Suprapubic skin (tissue), 4 donors: ENCODE data around the gene DHDH. TPM values are rescaled to one million over a fixed set of nuclear protein-coding genes. Genes with fewer than 3 reads are reported as not detected.
A peak's percentile ranks its signal among the peaks of the same experiment; 100 is the strongest.

Experiments
- DNase-seq, 2 donors: peaks; one replicate each; pipeline ENCODE4 v3.0.0-alpha.2; 2019; ENCODE audit warnings: low spot score in 2 of 2
- H3K27ac ChIP-seq: fragments of 200-600 bp; sonication (generic); one replicate; pipeline ENCODE4 v1.5.1; 2019
- H3K27me3 ChIP-seq: fragments of 200-600 bp; sonication (generic); one replicate; pipeline ENCODE4 v1.5.1; 2019
- H3K36me3 ChIP-seq: fragments of 200-600 bp; sonication (generic); one replicate; pipeline ENCODE4 v1.5.1; 2019
- H3K4me1 ChIP-seq: fragments of 200-600 bp; sonication (generic); one replicate; pipeline ENCODE4 v1.5.1; 2019
- H3K4me3 ChIP-seq: fragments of 200-600 bp; sonication (generic); one replicate; pipeline ENCODE4 v1.5.1; 2019; ENCODE audit warnings: mild to moderate bottlenecking
- H3K9me3 ChIP-seq: fragments of 200-600 bp; sonication (generic); one replicate; pipeline ENCODE4 v1.5.1; 2019
- CTCF ChIP-seq, 2 donors: fragments of 200-600 bp in 1 of 2; fragments of 450-650 bp in 1 of 2; sonication (generic) in 1 of 2; IDR thresholded peaks; one replicate each; pipeline ENCODE4 v1.5.1; 2016 to 2019; ENCODE audit warnings: antibody characterized with exemption in 2 of 2, mild to moderate bottlenecking in 1 of 2, moderate library complexity in 1 of 2
- EP300 ChIP-seq: sonication (generic); formaldehyde crosslinking; IDR thresholded peaks from one replicate; pipeline ENCODE4 v1.6.1; 2017; ENCODE audit warnings: antibody characterized with exemption
- POLR2A ChIP-seq, 2 donors: fragments of 450-650 bp; IDR thresholded peaks; one replicate each; pipeline ENCODE4 v1.6.1; 2017; ENCODE audit warnings: antibody characterized with exemption in 2 of 2, mild to moderate bottlenecking in 2 of 2, moderate library complexity in 2 of 2
- POLR2AphosphoS5 ChIP-seq, 3 donors: sonication (generic); formaldehyde crosslinking; IDR thresholded peaks; one replicate each; pipeline ENCODE4 v1.6.1; 2017; ENCODE audit warnings: antibody characterized with exemption in 3 of 3
- WGBS: methylation state at CpG from one replicate; pipeline ENCODE4 v1.1.5; 2018; 5-methylcytosine and 5-hydroxymethylcytosine counted together
- total RNA-seq, 4 donors: library from RNA; depleted of rRNA; stranded (reverse); fragments of >200 nt; gene quantifications; one replicate each; pipeline ENCODE4 v1.1.0, GENCODE V29; 2016

Gene DHDH
- total RNA-seq, 4 donors from 2014 or later, result 0.59 TPM; not detected in 3

GRCh38 chr19:48953990-48954594, 20.6 kb downstream of the DHDH start:
- Histone ChIP-seq H3K27me3 (no peaks in the 10 kb centered on the region), H3K36me3 (no peaks in the 10 kb centered on the region), H3K4me3 (peak overlapping the region; percentile 60), H3K27ac (peak overlapping the region; percentile 49), H3K4me1 (peaks cover 18% of the 10 kb centered on the region), H3K9me3 (no peaks in the 10 kb centered on the region)
- no peak for DNase-seq
- 58% methylated on average over 11 of the region's 11 CpGs for WGBS
- TF ChIP-seq EP300, result no peak
- TF ChIP-seq CTCF (IDR thresholded peaks at IDR 0.05), result no peak
- TF ChIP-seq POLR2A (IDR thresholded peaks at IDR 0.05), result no peak
- TF ChIP-seq POLR2AphosphoS5 (IDR thresholded peaks at IDR 0.05), result no peak

- Histone ChIP-seq H3K36me3 (no peaks in the 10 kb centered on the region), H3K27me3 (no peaks in the 10 kb centered on the region), H3K4me1 (peaks cover 18% of the 10 kb centered on the region), H3K9me3 (no peaks in the 10 kb centered on the region), H3K27ac (peak within 1 kb of the TSS; percentile 49), H3K4me3 (peak within 1 kb of the TSS; percentile 60)
- 0% methylated on average over 5 of the region's 71 CpGs for WGBS
- peak; percentile 96 to 97 for DNase-seq
- TF ChIP-seq POLR2AphosphoS5 (IDR thresholded peaks at IDR 0.05), result peak; percentile 8 to 92 (median 30)
- TF ChIP-seq CTCF (IDR thresholded peaks at IDR 0.05), result no peak
- TF ChIP-seq POLR2A (IDR thresholded peaks at IDR 0.05), result peak in 1 of 2 donors; percentile 35
Measured at GRCh38 chr19:48954595-48955307, 21.3 kb downstream of the DHDH start, which contains the start of gene BAX. Gene BAX (plus strand): TSS chr19:48954875. CDS start chr19:48954929, 54 bp downstream.

GRCh38 chr19:48955308-48955958, 21.9 kb downstream of the DHDH start:
- Histone ChIP-seq H3K4me3 (peak overlapping the region; percentile 60), H3K27ac (peak overlapping the region; percentile 49), H3K9me3 (no peaks in the 10 kb centered on the region), H3K4me1 (peaks cover 18% of the 10 kb centered on the region), H3K27me3 (no peaks in the 10 kb centered on the region), H3K36me3 (no peaks in the 10 kb centered on the region)
- DNase-seq, result no peak
- TF ChIP-seq EP300 (no peak), POLR2A (IDR thresholded peaks at IDR 0.05) (no peak), POLR2AphosphoS5 (IDR thresholded peaks at IDR 0.05) (no peak), CTCF (IDR thresholded peaks at IDR 0.05) (no peak)
- 64% methylated on average over 14 of the region's 16 CpGs for WGBS

- no peaks in the 10 kb centered on the region for H3K27me3 ChIP-seq
- H3K4me1 ChIP-seq, result peaks cover 24% of the 10 kb centered on the region
- no peaks in the 10 kb centered on the region for H3K9me3 ChIP-seq
- H3K27ac ChIP-seq, result no peak overlapping the region
- no peak for DNase-seq
- no peaks in the 10 kb centered on the region for H3K36me3 ChIP-seq
- TF ChIP-seq POLR2AphosphoS5 (IDR thresholded peaks at IDR 0.05) (no peak), POLR2A (IDR thresholded peaks at IDR 0.05) (no peak), CTCF (IDR thresholded peaks at IDR 0.05) (no peak), EP300 (no peak)
- 89% methylated on average over 8 of the region's 8 CpGs for WGBS
- no peak overlapping the region for H3K4me3 ChIP-seq
Measured at GRCh38 chr19:48958006-48958405, 24.5 kb downstream of the DHDH start.
